ENCODE results near the gene COL4A2.

COL4A2 gene

GRCh38 chr13:110501188-110501587 is 194.1 kb downstream of the COL4A2 start:
- no peaks in the 10 kb centered on the region for H3K27me3 ChIP-seq (ENCODE audit: insufficient read depth, insufficient read length)
- no peak for DNase-seq (ENCODE audit: low read depth, low spot score)
- TF ChIP-seq ZNF274 (IDR thresholded peaks at IDR 0.05; ENCODE audit: low read depth, low read length) (no peak), SUZ12 (IDR thresholded peaks at IDR 0.05; ENCODE audit: extremely low read depth, insufficient read depth, insufficient read length) (no peak), YY1 (IDR thresholded peaks at IDR 0.05; ENCODE audit: insufficient read depth, insufficient read length) (no peak)
- no peak overlapping the region for H3K4me3 ChIP-seq (ENCODE audit: insufficient read length, low read depth)
- no peak overlapping the region for H3K9ac ChIP-seq (ENCODE audit: insufficient read length, low read depth)
- no peaks in the 10 kb centered on the region; the same call in 1 of the 2 replicates for H3K9me3 ChIP-seq (ENCODE audit: insufficient read depth, low read length)
- no peaks in the 10 kb centered on the region for H3K4me1 ChIP-seq (ENCODE audit: insufficient read depth, insufficient read length)
- H3K36me3 ChIP-seq (ENCODE audit: insufficient read depth, insufficient read length, low read length), result peaks cover 73% of the 10 kb centered on the region

GRCh38 chr13:110503037-110503901 is 196.2 kb downstream of the COL4A2 start:
- H3K36me3 ChIP-seq (ENCODE audit: insufficient read depth, insufficient read length, low read length), result peaks cover 74% of the 10 kb centered on the region
- H3K27me3 ChIP-seq (ENCODE audit: insufficient read depth, insufficient read length), result no peaks in the 10 kb centered on the region
- H3K9me3 ChIP-seq (ENCODE audit: insufficient read depth, low read length), result no peaks in the 10 kb centered on the region; the same call in 1 of the 2 replicates
- H3K4me1 ChIP-seq (ENCODE audit: insufficient read depth, insufficient read length), result no peaks in the 10 kb centered on the region
- TF ChIP-seq ZNF274 (IDR thresholded peaks at IDR 0.05; ENCODE audit: low read depth, low read length) (no peak), SUZ12 (IDR thresholded peaks at IDR 0.05; ENCODE audit: extremely low read depth, insufficient read depth, insufficient read length) (no peak), YY1 (IDR thresholded peaks at IDR 0.05; ENCODE audit: insufficient read depth, insufficient read length) (no peak)
- DNase-seq (ENCODE audit: low read depth, low spot score), result no peak
- no peak overlapping the region for H3K4me3 ChIP-seq (ENCODE audit: insufficient read length, low read depth)
- H3K9ac ChIP-seq (ENCODE audit: insufficient read length, low read depth), result no peak overlapping the region

GRCh38 chr13:110503979-110504499 is 197.0 kb downstream of the COL4A2 start:
- no peak for DNase-seq (ENCODE audit: low read depth, low spot score)
- Histone ChIP-seq H3K4me1 (ENCODE audit: insufficient read depth, insufficient read length) (no peaks in the 10 kb centered on the region), H3K9ac (ENCODE audit: insufficient read length, low read depth) (no peak overlapping the region), H3K4me3 (ENCODE audit: insufficient read length, low read depth) (no peak overlapping the region), H3K9me3 (ENCODE audit: insufficient read depth, low read length) (no peaks in the 10 kb centered on the region), H3K27me3 (ENCODE audit: insufficient read depth, insufficient read length) (no peaks in the 10 kb centered on the region), H3K36me3 (ENCODE audit: insufficient read depth, insufficient read length, low read length) (peaks cover 74% of the 10 kb centered on the region)
- TF ChIP-seq SUZ12 (IDR thresholded peaks at IDR 0.05; ENCODE audit: extremely low read depth, insufficient read depth, insufficient read length) (no peak), YY1 (IDR thresholded peaks at IDR 0.05; ENCODE audit: insufficient read depth, insufficient read length) (no peak), ZNF274 (IDR thresholded peaks at IDR 0.05; ENCODE audit: low read depth, low read length) (no peak)

- Histone ChIP-seq H3K4me1 (ENCODE audit: insufficient read depth, insufficient read length) (peaks cover 6% of the 10 kb centered on the region), H3K4me3 (ENCODE audit: insufficient read length, low read depth) (no peak overlapping the region), H3K36me3 (ENCODE audit: insufficient read depth, insufficient read length, low read length) (peaks cover 79% of the 10 kb centered on the region), H3K9ac (ENCODE audit: insufficient read length, low read depth) (no peak overlapping the region), H3K9me3 (ENCODE audit: insufficient read depth, low read length) (no peaks in the 10 kb centered on the region), H3K27me3 (ENCODE audit: insufficient read depth, insufficient read length) (no peaks in the 10 kb centered on the region)
- no peak for DNase-seq (ENCODE audit: low read depth, low spot score)
- TF ChIP-seq SUZ12 (IDR thresholded peaks at IDR 0.05; ENCODE audit: extremely low read depth, insufficient read depth, insufficient read length) (no peak), YY1 (IDR thresholded peaks at IDR 0.05; ENCODE audit: insufficient read depth, insufficient read length) (no peak), ZNF274 (IDR thresholded peaks at IDR 0.05; ENCODE audit: low read depth, low read length) (no peak)
Measured at GRCh38 chr13:110505594-110505993, 198.5 kb downstream of the COL4A2 start.

- Histone ChIP-seq H3K9me3 (ENCODE audit: insufficient read depth, low read length) (no peaks in the 10 kb centered on the region), H3K4me3 (ENCODE audit: insufficient read length, low read depth) (no peak overlapping the region), H3K36me3 (ENCODE audit: insufficient read depth, insufficient read length, low read length) (peaks cover 78% of the 10 kb centered on the region), H3K9ac (ENCODE audit: insufficient read length, low read depth) (no peak overlapping the region), H3K27me3 (ENCODE audit: insufficient read depth, insufficient read length) (no peaks in the 10 kb centered on the region), H3K4me1 (ENCODE audit: insufficient read depth, insufficient read length) (peaks cover 7% of the 10 kb centered on the region)
- DNase-seq (ENCODE audit: low read depth, low spot score), result no peak
- TF ChIP-seq YY1 (IDR thresholded peaks at IDR 0.05; ENCODE audit: insufficient read depth, insufficient read length) (no peak), SUZ12 (IDR thresholded peaks at IDR 0.05; ENCODE audit: extremely low read depth, insufficient read depth, insufficient read length) (no peak), ZNF274 (IDR thresholded peaks at IDR 0.05; ENCODE audit: low read depth, low read length) (no peak)
Measured at GRCh38 chr13:110506396-110506795, 199.3 kb downstream of the COL4A2 start.

- Histone ChIP-seq H3K4me1 (ENCODE audit: insufficient read depth, insufficient read length) (peaks cover 9% of the 10 kb centered on the region), H3K27me3 (ENCODE audit: insufficient read depth, insufficient read length) (no peaks in the 10 kb centered on the region), H3K9ac (ENCODE audit: insufficient read length, low read depth) (no peak overlapping the region), H3K4me3 (ENCODE audit: insufficient read length, low read depth) (no peak overlapping the region), H3K36me3 (ENCODE audit: insufficient read depth, insufficient read length, low read length) (peaks cover 77% of the 10 kb centered on the region), H3K9me3 (ENCODE audit: insufficient read depth, low read length) (no peaks in the 10 kb centered on the region)
- no peak for TF ChIP-seq ZNF274 (IDR thresholded peaks at IDR 0.05; ENCODE audit: low read depth, low read length)
- TF ChIP-seq YY1 (IDR thresholded peaks at IDR 0.05; ENCODE audit: insufficient read depth, insufficient read length), result no peak
- TF ChIP-seq SUZ12 (IDR thresholded peaks at IDR 0.05; ENCODE audit: extremely low read depth, insufficient read depth, insufficient read length), result no peak
- no peak for DNase-seq (ENCODE audit: low read depth, low spot score)
Measured at GRCh38 chr13:110506859-110507566, 199.9 kb downstream of the COL4A2 start.
